HG03025 (cell line): ENCODE results near the gene DPP6.

Experiments
- ATAC-seq: cut with Tn5 transposase; IDR thresholded peaks from one replicate; pipeline ENCODE4 v1.9.1; 2021; ENCODE audit warnings: mild to moderate bottlenecking, moderate library complexity; ENCODE audit not compliant: unreplicated experiment, low FRiP score

Gene DPP6

GRCh38 chr7:154204046-154204445 is 151.8 kb downstream of the DPP6 start:
- no peak for ATAC-seq

- ATAC-seq, result no peak
These were observed 160.7 kb downstream of the DPP6 start for GRCh38 chr7:154212861-154213260.

GRCh38 chr7:154217688-154218340 is 165.6 kb downstream of the DPP6 start:
- no peak for ATAC-seq

- ATAC-seq, result no peak
These were observed 179.5 kb downstream of the DPP6 start for GRCh38 chr7:154231732-154232131.

GRCh38 chr7:154232700-154233099 is 180.5 kb downstream of the DPP6 start:
- ATAC-seq, result no peak

GRCh38 chr7:154241988-154242387 is 189.8 kb downstream of the DPP6 start:
- ATAC-seq, result no peak

- no peak for ATAC-seq
These were observed 190.5 kb downstream of the DPP6 start for GRCh38 chr7:154242709-154243108.

GRCh38 chr7:154252046-154252445 is 199.8 kb downstream of the DPP6 start:
- no peak for ATAC-seq

GRCh38 chr7:154253810-154254209 is 201.6 kb downstream of the DPP6 start:
- no peak for ATAC-seq

- ATAC-seq, result no peak
These were observed 203.1 kb downstream of the DPP6 start for GRCh38 chr7:154255324-154255723.

- ATAC-seq, result no peak
These were observed 204.0 kb downstream of the DPP6 start for GRCh38 chr7:154256150-154256549.

- no peak for ATAC-seq
These were observed 207.2 kb downstream of the DPP6 start for GRCh38 chr7:154259396-154259795.

GRCh38 chr7:154287356-154287755 is 235.2 kb downstream of the DPP6 start:
- ATAC-seq, result no peak

- ATAC-seq, result no peak
These were observed 236.9 kb downstream of the DPP6 start for GRCh38 chr7:154289119-154289518.

GRCh38 chr7:154296443-154296842 is 244.2 kb downstream of the DPP6 start:
- no peak for ATAC-seq

GRCh38 chr7:154299736-154300135 is 247.5 kb downstream of the DPP6 start:
- ATAC-seq, result no peak

- no peak for ATAC-seq
These were observed 250.2 kb downstream of the DPP6 start for GRCh38 chr7:154302380-154302779.

- no peak for ATAC-seq
These were observed 252.0 kb downstream of the DPP6 start for GRCh38 chr7:154304231-154304630.

- no peak for ATAC-seq
These were observed 252.8 kb downstream of the DPP6 start for GRCh38 chr7:154304740-154305700.

GRCh38 chr7:154306036-154306435 is 253.8 kb downstream of the DPP6 start:
- ATAC-seq, result no peak

- ATAC-seq, result no peak
These were observed 256.7 kb downstream of the DPP6 start for GRCh38 chr7:154308928-154309327.

GRCh38 chr7:154310114-154310513 is 257.9 kb downstream of the DPP6 start:
- ATAC-seq, result no peak
